GM19351 (cell line): ENCODE data around the gene GOLGA3.
"Not testable (repeated sequence)": the region's sequence is repeated elsewhere in the genome, so short reads cannot be mapped to it uniquely, and the experiment has no call there.

Experiments
- ATAC-seq: cut with Tn5 transposase; IDR thresholded peaks from one replicate; pipeline ENCODE4 v1.9.1; 2021; ENCODE audit warnings: mild to moderate bottlenecking, moderate library complexity; ENCODE audit not compliant: unreplicated experiment

The GOLGA3 gene

DNA sequence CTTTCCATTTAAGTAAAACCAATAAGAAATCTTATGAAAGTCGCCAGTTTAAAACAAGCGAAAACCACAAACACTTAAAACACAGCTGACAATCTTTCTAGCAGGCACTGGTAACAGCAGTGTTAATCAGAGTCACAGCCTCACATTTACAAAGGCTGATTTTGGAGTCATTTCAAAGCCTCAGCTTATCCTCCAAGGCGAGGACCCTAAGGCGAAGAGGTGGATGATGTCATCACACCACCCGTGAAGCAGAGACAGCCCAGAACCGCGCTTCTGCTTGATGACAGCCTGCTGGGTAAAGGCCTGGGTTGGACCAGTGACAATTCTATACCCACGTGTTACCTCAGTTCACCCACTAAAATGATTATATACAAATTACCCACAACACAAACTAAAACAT lies 10.1 kb downstream of the GOLGA3 start:
- ATAC-seq: no peak

DNA sequence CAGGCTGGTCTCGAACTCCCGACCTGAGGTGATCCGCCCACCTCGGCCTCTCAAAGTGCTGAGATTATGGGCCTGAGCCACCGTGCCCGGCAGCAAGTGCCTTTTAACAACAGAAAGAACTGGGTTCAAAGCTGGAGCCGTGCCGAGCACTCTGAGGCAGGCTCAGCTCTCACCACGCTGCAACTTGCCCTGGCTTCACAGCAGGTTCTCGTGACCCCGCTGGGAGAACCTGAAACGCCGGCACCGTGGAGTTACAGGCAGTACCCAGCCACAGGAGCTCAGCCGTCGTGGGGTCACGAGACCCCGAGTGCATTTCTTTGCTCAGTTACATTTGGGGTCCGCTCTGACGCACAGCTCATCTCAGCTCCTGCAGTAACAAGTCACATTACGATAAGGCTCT lies 14.4 kb downstream of the GOLGA3 start:
- no peak for ATAC-seq

GRCh38 chr12:132813443-132813842 lies 15.2 kb downstream of the GOLGA3 start:
- ATAC-seq: no peak

DNA sequence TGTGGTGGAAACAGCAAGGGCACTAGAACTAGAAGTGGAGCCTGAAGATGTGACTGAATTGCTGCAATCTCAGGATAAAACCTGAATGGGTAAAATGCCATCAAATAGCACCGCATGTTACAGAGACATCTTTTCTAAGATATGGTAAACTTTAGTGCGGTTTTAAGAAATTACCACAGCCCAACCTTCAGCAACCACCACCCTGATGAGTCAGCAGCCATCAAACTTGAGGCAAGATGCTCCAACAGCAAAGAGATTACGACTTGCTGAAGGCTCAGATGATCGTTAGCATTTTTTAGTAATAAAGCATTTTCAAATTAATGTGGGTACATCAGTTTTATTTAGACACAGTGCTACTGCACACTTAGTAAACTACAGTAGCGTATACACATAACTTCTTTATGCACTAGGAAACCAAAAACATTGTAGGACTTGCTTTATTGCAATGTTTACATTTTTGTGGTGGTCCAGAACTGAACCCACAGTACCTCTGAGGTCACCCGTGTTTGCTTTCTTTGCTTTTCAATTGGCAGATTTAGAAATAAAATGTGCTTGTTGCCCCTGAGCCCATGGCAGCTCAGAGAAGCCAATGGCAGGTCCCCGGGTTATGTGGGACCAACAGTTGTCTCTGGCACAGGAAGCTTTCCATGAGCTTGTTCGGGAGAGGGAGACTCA lies 15.9 kb downstream of the GOLGA3 start:
- no peak for ATAC-seq

GRCh38 chr12:132809391-132809790 lies 19.3 kb downstream of the GOLGA3 start:
- not testable (repeated sequence) for ATAC-seq

DNA sequence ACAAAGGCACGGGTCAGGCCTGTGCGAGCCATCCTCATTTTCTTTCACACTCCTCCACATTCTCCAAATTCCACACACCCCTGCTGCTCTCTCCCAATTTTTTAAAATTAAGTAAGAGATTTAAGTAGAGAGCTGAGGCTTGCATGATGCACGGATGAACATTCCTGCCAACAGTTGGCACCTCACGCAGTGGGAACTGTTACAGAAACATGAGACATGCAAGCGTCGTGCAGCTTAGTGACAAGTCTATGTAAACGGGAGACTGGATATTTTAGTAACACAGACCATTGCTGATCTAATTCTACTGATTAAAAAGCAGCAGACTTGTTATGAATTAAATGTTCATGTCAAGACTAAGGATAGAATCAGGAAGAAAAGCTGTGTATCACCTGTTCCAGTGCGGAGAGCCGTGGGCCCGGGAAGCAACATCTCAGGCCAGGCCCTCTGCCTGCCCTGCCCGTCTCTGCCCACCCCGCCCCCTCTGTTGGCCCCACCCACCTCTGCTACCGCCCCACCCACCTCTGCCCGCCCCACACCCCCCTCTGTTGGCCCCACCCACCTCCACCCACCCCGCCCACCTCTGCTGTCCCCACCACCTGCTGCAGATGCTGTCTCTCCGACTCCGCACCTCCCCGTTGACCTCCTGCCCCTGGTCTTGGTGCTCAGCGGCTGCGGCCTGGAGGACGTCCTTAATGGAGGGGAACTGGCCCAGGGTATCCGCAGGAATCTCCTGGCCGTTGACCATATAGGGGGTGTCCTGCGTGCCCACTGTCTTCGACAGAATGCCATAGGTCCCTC lies 21.2 kb downstream of the GOLGA3 start:
- ATAC-seq: no peak

GRCh38 chr12:132806857-132807256 lies 21.8 kb downstream of the GOLGA3 start:
- no peak for ATAC-seq

DNA sequence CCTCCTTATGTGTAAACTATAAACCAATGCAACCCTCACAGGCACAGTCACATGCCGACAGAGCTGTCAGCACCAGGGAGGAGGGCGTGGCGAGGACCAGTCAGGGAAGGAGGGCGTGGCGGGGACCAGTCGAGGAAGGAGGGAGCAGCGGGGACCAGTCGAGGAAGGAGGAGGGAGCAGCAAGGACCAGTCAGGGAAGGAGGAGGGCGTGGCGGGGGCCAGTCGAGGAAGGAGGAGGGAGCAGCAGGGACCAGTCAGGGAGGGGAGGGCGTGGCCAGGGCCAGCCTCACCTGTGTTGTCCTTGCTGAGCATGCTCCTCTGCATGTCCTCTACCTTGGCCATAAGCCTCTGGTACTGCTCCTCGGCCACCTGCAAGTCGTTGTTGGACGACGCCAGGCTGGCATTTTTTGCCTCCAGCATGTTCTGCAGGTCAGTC lies 24.2 kb downstream of the GOLGA3 start:
- no peak for ATAC-seq

DNA sequence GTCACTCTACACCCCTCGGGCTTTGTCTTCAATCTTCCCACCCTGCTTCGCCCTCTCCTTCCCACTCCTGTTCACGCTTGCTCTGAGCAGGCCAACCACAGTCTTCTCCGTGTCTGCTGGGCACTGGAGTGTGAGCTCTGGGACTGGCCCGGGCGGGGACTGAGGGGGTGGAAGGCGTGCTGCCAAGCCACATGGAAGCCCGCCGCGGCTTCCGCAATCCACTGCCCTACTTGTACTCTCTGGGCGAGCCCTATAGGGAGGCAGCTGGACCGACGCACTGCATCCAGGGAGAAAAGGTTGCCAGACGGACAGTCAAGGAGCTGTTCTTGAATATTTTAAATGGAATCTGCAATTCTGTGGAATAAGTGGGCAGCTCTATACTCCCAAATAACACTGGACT lies 24.8 kb downstream of the GOLGA3 start:
- no peak for ATAC-seq

DNA sequence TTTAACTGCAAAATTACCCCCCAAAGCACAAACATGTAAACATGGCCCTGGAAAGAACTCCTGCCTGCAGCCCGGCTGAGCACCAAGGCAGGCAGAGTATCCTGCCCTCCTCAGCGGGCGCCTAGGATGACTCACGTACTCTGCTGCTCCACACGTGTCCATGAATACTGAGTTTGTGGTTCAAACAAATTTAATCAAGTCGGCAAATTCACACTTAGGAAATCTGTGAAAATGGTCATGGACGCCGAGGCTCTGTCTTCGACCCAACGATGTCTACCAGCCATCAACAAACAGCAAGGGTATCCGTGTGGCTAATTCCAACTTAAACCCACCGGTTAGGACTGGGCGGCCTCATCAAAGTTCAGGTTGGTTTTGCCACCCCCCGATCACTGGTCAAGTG lies 25.5 kb downstream of the GOLGA3 start:
- ATAC-seq: no peak

- ATAC-seq: no peak
Observed at GRCh38 chr12:132801741-132802140, 26.9 kb downstream of the GOLGA3 start.

- ATAC-seq: no peak
Observed at GRCh38 chr12:132798836-132799235, 29.8 kb downstream of the GOLGA3 start.

DNA sequence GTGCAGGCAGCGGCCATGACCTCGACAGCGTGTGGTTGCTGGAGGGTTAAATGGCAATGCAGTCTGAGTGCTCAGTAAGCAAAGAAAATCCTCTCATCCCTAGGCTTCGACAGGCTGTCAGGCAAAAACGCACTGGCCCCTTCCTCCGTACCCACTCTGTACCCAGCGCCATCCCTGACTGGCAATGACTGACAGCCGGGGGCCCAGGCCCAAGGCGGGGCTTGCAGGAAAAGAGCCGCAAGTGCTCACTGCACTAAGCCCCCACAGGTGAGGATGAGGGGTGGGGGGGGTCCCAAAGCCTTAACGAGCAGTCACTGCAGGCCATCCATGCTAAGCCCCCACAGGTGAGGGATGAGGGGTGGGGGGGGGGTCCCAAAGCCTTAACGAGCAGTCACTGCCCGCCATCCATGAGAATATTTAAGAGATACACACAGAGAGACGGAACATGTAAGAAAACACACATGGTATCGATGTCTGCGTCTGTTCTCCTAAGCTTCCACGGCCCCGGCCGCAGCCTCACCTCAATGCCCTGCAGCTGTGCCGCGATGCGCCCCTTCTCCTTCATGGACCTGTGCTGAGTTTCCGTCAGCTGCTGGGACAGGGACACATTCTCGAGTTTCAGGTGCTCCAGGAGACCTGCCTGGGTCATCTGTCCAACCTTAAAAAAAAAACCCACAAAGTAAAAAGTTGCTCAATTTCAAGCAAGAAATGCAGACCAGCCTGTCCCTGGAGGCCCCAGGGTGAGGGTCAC lies 30.7 kb downstream of the GOLGA3 start:
- no peak for ATAC-seq

GRCh38 chr12:132795847-132796246 lies 32.8 kb downstream of the GOLGA3 start:
- no peak for ATAC-seq

GRCh38 chr12:132791940-132792339 lies 36.7 kb downstream of the GOLGA3 start:
- ATAC-seq: not testable (repeated sequence)

DNA sequence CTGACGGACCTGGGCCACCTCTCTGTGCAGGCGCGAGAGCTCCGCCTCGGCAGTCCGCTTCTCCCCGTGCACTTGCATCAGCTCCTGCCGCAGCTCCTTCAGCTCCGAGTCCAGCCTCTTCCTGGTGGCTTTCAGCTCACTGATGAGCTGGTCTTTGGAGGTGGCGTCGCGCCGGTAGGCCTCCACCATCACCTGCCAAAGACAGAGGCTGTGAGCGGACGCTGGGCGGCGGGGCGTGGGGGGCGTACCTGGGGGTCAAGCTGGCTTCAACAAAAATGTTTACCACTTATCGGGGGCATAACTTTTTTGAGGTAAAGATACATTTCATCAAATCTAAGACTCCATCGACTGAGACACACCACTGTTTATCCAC lies 39.6 kb downstream of the GOLGA3 start:
- no peak for ATAC-seq

DNA sequence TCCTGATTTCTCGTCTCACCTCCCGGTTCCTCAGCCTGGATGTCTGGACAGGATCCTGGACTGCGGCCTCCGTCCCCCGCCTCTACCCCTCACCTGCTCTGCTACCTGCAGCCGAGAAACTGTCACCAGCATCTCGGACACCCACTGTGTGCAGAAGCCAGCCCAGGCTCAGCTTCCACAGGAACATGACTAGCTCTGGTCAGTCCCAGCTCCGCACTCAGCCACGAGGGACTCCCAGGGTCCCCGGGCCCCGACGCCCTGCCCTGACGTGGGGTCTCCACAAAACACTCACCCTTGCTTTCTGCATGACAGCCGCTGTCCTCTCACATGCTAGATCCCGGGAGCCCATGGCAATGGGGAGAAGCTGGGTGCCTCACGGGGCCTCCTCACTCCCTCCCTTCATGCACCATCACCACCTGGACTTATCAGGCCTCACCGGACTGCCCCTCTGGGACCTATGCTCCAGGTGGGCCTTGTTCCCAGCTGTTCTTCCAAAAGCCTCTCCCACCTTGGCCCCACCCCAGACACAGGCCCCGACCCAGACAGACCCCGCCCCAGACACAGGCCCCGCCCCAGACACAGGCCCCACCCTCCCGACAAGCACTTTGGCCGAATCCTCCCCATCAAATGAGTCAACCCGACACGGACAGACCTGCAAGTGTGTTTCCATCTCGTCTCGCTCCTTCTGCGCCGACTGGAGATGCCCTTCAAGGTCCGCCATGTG lies 40.1 kb downstream of the GOLGA3 start:
- ATAC-seq: no peak

GRCh38 chr12:132787877-132788276 lies 40.8 kb downstream of the GOLGA3 start:
- no peak for ATAC-seq

DNA sequence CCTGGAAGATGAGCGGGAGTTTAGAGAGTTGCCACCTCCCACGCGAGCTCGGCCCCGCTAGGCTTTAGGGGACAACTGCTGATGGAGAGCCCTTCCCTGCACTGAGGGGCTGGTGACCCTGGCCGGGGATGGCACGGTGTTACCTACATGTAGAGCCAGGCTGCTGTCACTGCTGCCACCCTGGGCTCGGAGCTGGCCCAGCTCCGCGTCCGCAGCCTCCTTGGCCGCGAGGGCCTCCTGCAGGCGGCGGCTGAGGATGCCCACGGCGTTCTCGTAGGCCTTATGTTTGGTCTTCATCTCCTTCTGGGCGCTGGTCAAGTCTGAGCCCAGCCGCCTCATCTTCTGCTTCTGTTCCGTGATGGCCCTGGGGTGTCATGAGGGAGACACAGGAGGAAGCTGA lies 42.5 kb downstream of the GOLGA3 start:
- ATAC-seq: no peak

DNA sequence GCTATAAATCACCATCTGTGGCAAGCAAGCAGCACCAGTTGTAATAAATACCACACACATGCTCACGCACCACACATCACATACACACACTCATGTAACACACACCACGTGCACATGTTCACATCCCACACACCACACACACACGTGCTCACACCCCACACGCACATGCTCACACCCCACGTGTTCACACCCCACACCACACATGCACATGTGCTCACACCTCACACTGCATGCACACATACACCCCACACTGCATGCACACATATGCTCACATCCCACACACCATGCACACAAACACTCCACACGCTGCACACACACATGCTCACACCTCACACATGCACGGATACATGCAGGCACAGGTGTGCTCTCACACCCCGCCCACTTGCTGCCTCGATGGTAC lies 44.1 kb downstream of the GOLGA3 start:
- ATAC-seq: no peak

- no peak for ATAC-seq
Observed at GRCh38 chr12:132783917-132784531, 44.6 kb downstream of the GOLGA3 start.
